H9 (cell line): Measurements from ENCODE around the gene ERC2. TPM values are rescaled to one million over a fixed set of nuclear protein-coding genes. Genes with fewer than 3 reads are reported as not detected.

Source experiments
- DNase-seq: peaks from one replicate; pipeline ENCODE4 v3.0.0-alpha.2; 2017
- H2AFZ ChIP-seq: one replicate; pipeline ENCODE4 v1.6.1; 2013; ENCODE audit warnings: mild to moderate bottlenecking, low read length, control low read depth, moderate library complexity
- H2AK5ac ChIP-seq: 2 replicates; pipeline ENCODE4 v1.6.1; 2013; ENCODE audit warnings: low read length, control low read depth, mixed read lengths; ENCODE audit not compliant: insufficient read length
- H2BK120ac ChIP-seq: one replicate; pipeline ENCODE4 v1.6.1; 2013; ENCODE audit warnings: low read depth, mild to moderate bottlenecking, low read length, control low read depth, inconsistent platforms; ENCODE audit not compliant: poor library complexity, severe bottlenecking
- H2BK12ac ChIP-seq: 2 replicates; pipeline ENCODE4 v1.6.1; 2013; ENCODE audit warnings: low read length, control low read depth, mixed read lengths, low read depth; ENCODE audit not compliant: insufficient read length
- H2BK15ac ChIP-seq: 2 replicates; pipeline ENCODE4 v1.6.1; 2013; ENCODE audit warnings: low read depth, low read length, control low read depth
- H2BK20ac ChIP-seq: one replicate; pipeline ENCODE4 v1.6.1; 2013; ENCODE audit warnings: low read depth, mild to moderate bottlenecking, low read length, control low read depth, inconsistent platforms; ENCODE audit not compliant: poor library complexity, severe bottlenecking
- H2BK5ac ChIP-seq: 2 replicates; pipeline ENCODE4 v1.6.1; 2013; ENCODE audit warnings: low read length, control low read depth, mixed read lengths; ENCODE audit not compliant: insufficient read length
- H3K14ac ChIP-seq: 2 replicates; pipeline ENCODE4 v1.6.1; 2013; ENCODE audit warnings: low read length, control low read depth; ENCODE audit not compliant: insufficient read depth
- H3K18ac ChIP-seq: 2 replicates; pipeline ENCODE4 v1.6.1; 2013; ENCODE audit warnings: low read depth, mild to moderate bottlenecking, mixed read lengths, low read length, control low read depth; ENCODE audit not compliant: insufficient read length
- H3K23ac ChIP-seq: 2 replicates; pipeline ENCODE4 v1.6.1; 2013; ENCODE audit warnings: low read length, control low read depth, mixed read lengths, low read depth; ENCODE audit not compliant: insufficient read length
- H3K23me2 ChIP-seq: 2 replicates; pipeline ENCODE4 v1.6.1; 2013; ENCODE audit warnings: low read depth, mild to moderate bottlenecking, mixed read lengths, low read length, control low read depth; ENCODE audit not compliant: insufficient read length, poor library complexity, severe bottlenecking
- H3K27ac ChIP-seq: 2 replicates; pipeline ENCODE4 v1.5.1; 2013; ENCODE audit warnings: low read length, control low read depth, mixed read lengths, low read depth; ENCODE audit not compliant: insufficient read length
- H3K27me3 ChIP-seq: 2 replicates; pipeline ENCODE4 v1.6.1; 2013; ENCODE audit warnings: low read length, control low read depth, inconsistent platforms; ENCODE audit not compliant: insufficient read depth
- H3K4ac ChIP-seq: 2 replicates; pipeline ENCODE4 v1.6.1; 2013; ENCODE audit warnings: low read depth, mild to moderate bottlenecking, control low read depth, inconsistent platforms, low read length, moderate library complexity
- H3K4me1 ChIP-seq: 2 replicates; pipeline ENCODE4 v1.6.1; 2013; ENCODE audit warnings: low read length, control low read depth, inconsistent platforms; ENCODE audit not compliant: insufficient read depth
- H3K4me2 ChIP-seq: 2 replicates; pipeline ENCODE4 v1.6.1; 2013; ENCODE audit warnings: low read length, control low read depth, mixed read lengths; ENCODE audit not compliant: insufficient read length, insufficient read depth
- H3K56ac ChIP-seq: 2 replicates; pipeline ENCODE4 v1.6.1; 2013; ENCODE audit warnings: low read depth, mild to moderate bottlenecking, mixed read lengths, low read length, control low read depth; ENCODE audit not compliant: insufficient read length
- H3K79me1 ChIP-seq: 2 replicates; pipeline ENCODE4 v1.6.1; 2013; ENCODE audit warnings: low read depth, mild to moderate bottlenecking, moderate library complexity, low read length, control low read depth, inconsistent platforms; ENCODE audit not compliant: insufficient read depth, poor library complexity, severe bottlenecking
- H3K79me2 ChIP-seq: 2 replicates; pipeline ENCODE4 v1.6.1; 2013; ENCODE audit warnings: low read length, control low read depth, inconsistent platforms; ENCODE audit not compliant: insufficient read depth
- H3K9ac ChIP-seq: 2 replicates; pipeline ENCODE4 v1.6.1; 2013; ENCODE audit warnings: low read length, control low read depth, mixed read lengths; ENCODE audit not compliant: insufficient read length; ENCODE audit errors: extremely low read depth
- H3K9me3 ChIP-seq: one replicate; pipeline ENCODE4 v1.6.1; 2013; ENCODE audit warnings: low read depth, low read length, inconsistent platforms; ENCODE audit not compliant: control insufficient read depth
- H3T11ph ChIP-seq: one replicate; pipeline ENCODE4 v1.6.1; 2013; ENCODE audit warnings: mild to moderate bottlenecking, low read length, control low read depth, inconsistent platforms
- H4K20me1 ChIP-seq: one replicate; pipeline ENCODE4 v1.6.1; 2013; ENCODE audit not compliant: control insufficient read depth, insufficient read length, insufficient read depth
- H4K5ac ChIP-seq: 2 replicates; pipeline ENCODE4 v1.6.1; 2013; ENCODE audit warnings: low read depth, mild to moderate bottlenecking, mixed read lengths, low read length, control low read depth; ENCODE audit not compliant: insufficient read length
- H4K8ac ChIP-seq: replicated peaks from 2 replicates; pipeline ENCODE4 v1.6.1; 2013; ENCODE audit warnings: low read length, control low read depth, mixed read lengths, low read depth; ENCODE audit not compliant: insufficient read length
- H4K91ac ChIP-seq: 2 replicates; pipeline ENCODE4 v1.6.1; 2013; ENCODE audit warnings: low read depth, mild to moderate bottlenecking, moderate library complexity, mixed read lengths, low read length, control low read depth; ENCODE audit not compliant: insufficient read length
- H3K27ac Mint-ChIP-seq, 3 experiments: 2 replicates in 2 of 3; 3 replicates in 1 of 3; pipeline ENCODE4 v1.8.0; 2020 to 2021; ENCODE audit warnings: mixed read lengths in 3 of 3, mild to moderate bottlenecking in 1 of 3, moderate library complexity in 1 of 3
- H3K27me3 Mint-ChIP-seq: 2 replicates; pipeline ENCODE4 v1.8.0; 2021; ENCODE audit warnings: low read depth, mild to moderate bottlenecking, moderate library complexity, mixed read lengths
- H3K36me3 Mint-ChIP-seq, 3 experiments: 2 replicates in 2 of 3; 3 replicates in 1 of 3; pipeline ENCODE4 v1.8.0; 2020 to 2021; ENCODE audit warnings: low read depth in 3 of 3, mixed read lengths in 3 of 3; ENCODE audit not compliant: insufficient read depth in 1 of 3
- H3K4me1 Mint-ChIP-seq, 2 experiments: 2 replicates each; pipeline ENCODE4 v1.8.0; 2020; ENCODE audit warnings: mixed read lengths in 2 of 2
- H3K4me3 Mint-ChIP-seq, 2 experiments: 2 replicates in 1 of 2; 3 replicates in 1 of 2; pipeline ENCODE4 v1.8.0; 2020 to 2021; ENCODE audit warnings: mild to moderate bottlenecking in 2 of 2, mixed read lengths in 2 of 2, moderate library complexity in 1 of 2
- H3K9me3 Mint-ChIP-seq, 2 experiments: 2 replicates in 1 of 2; 3 replicates in 1 of 2; pipeline ENCODE4 v1.8.0; 2020; ENCODE audit warnings: mild to moderate bottlenecking in 2 of 2, mixed read lengths in 2 of 2, moderate library complexity in 1 of 2
- WGBS: extraction: QIAGEN DNeasy Blood & Tissue Kit; methylation state at CpG from one replicate; pipeline ENCODE4 v1.1.7; 2013; ENCODE audit warnings: missing lambda C conversion rate, low lambda C conversion rate, mixed read lengths; ENCODE audit not compliant: insufficient read length; ENCODE audit errors: extremely low coverage; 5-methylcytosine and 5-hydroxymethylcytosine counted together
- total RNA-seq: library from RNA; stranded (reverse); gene quantifications from 2 replicates; pipeline ENCODE4 v1.2.1, GENCODE V29; 2021
- TF ChIP-seq, protein P1 (sequence below): fragments of 200-600 bp; sonication (generic); conservative IDR thresholded peaks from 3 replicates; pipeline ENCODE4 v1.8.0; 2021; ENCODE audit warnings: antibody characterized with exemption, mild to moderate bottlenecking

Gene ERC2
- total RNA-seq, 1 experiment from 2014 or later, result 15.4 TPM

DNA sequence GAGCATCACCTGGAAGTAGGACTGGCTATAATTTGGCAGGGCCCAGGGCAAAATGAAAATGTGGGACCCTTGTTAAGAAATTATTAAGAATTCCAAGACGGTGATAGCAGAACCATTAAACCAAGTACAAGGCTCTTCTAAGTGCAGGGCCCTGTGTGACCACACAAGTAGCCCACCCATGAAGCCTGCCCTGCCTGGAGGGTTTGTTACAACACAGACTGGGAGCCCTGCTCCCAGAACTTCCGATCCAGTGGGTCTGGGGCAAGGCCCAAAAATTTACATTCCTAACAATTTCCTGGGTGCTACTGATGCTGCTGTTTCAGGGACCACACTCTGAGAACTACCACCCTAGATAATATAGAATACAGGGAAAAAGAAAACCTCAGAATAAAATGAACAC, 666.6 kb downstream of the ERC2 start:
- no peak overlapping the region for H2BK12ac ChIP-seq
- no peaks in the 10 kb centered on the region for H3K23me2 ChIP-seq
- no peak overlapping the region for H3K4me2 ChIP-seq
- TF ChIP-seq, protein P1, sequence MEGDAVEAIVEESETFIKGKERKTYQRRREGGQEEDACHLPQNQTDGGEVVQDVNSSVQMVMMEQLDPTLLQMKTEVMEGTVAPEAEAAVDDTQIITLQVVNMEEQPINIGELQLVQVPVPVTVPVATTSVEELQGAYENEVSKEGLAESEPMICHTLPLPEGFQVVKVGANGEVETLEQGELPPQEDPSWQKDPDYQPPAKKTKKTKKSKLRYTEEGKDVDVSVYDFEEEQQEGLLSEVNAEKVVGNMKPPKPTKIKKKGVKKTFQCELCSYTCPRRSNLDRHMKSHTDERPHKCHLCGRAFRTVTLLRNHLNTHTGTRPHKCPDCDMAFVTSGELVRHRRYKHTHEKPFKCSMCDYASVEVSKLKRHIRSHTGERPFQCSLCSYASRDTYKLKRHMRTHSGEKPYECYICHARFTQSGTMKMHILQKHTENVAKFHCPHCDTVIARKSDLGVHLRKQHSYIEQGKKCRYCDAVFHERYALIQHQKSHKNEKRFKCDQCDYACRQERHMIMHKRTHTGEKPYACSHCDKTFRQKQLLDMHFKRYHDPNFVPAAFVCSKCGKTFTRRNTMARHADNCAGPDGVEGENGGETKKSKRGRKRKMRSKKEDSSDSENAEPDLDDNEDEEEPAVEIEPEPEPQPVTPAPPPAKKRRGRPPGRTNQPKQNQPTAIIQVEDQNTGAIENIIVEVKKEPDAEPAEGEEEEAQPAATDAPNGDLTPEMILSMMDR, result no peak
- DNase-seq, result no peak
- H3K79me1 ChIP-seq, result no peaks in the 10 kb centered on the region
- Mint-ChIP-seq H3K27ac (no peak overlapping the region), H3K4me3 (no peak overlapping the region), H3K4me1 (0 out of 4 replicates have a peak, but pooled peaks cover 0 to 6% of the 10 kb centered on the region in 2 experiments), H3K27me3 (no peaks in the 10 kb centered on the region), H3K36me3 (no peaks in the 10 kb centered on the region), H3K9me3 (no peaks in the 10 kb centered on the region; a peak in 1 of 5 replicates)
- no peak overlapping the region for H2BK20ac ChIP-seq
- H3K23ac ChIP-seq, result no peak overlapping the region
- no peaks in the 10 kb centered on the region for H3K4me1 ChIP-seq
- H3K9me3 ChIP-seq, result no peaks in the 10 kb centered on the region
- no peaks in the 10 kb centered on the region for H3K79me2 ChIP-seq
- no peak overlapping the region for H2AFZ ChIP-seq
- H3K14ac ChIP-seq, result no peak overlapping the region
- H3K18ac ChIP-seq, result no peak overlapping the region
- no peak overlapping the region for H2AK5ac ChIP-seq
- no peak overlapping the region for H2BK5ac ChIP-seq
- no peak overlapping the region for H4K8ac ChIP-seq
- no peak overlapping the region for H2BK15ac ChIP-seq
- H4K20me1 ChIP-seq, result no peaks in the 10 kb centered on the region
- no peak overlapping the region for H3T11ph ChIP-seq
- no peak overlapping the region for H4K91ac ChIP-seq
- no peak overlapping the region for H3K56ac ChIP-seq
- H3K27me3 ChIP-seq, result no peaks in the 10 kb centered on the region
- H4K5ac ChIP-seq, result no peak overlapping the region
- H3K9ac ChIP-seq, result no peak overlapping the region
- no peak overlapping the region for H3K27ac ChIP-seq
- no CpG with 5 or more reads among the region's 2 CpGs for WGBS
- H2BK120ac ChIP-seq, result no peak overlapping the region
- H3K4ac ChIP-seq, result no peak overlapping the region
